GM23338 (cell line): ENCODE data around the gene RSPO3. TPM values are rescaled to one million over a fixed set of nuclear protein-coding genes. Genes with fewer than 3 reads are reported as not detected.

ENCODE experiments used
- ATAC-seq: fragments of 200-7000 bp; cut with Tn5 transposase; 3 replicates; pipeline ENCODE4 v1.9.1; 2020
- DNase-seq: peaks from one replicate; pipeline ENCODE4 v3.0.0-alpha.2; 2015; ENCODE audit warnings: low spot score
- H2AFZ ChIP-seq: fragments of 200-600 bp; sonication (generic); 2 replicates; pipeline ENCODE4 v1.8.0; 2016; ENCODE audit warnings: antibody characterized with exemption, mild to moderate bottlenecking, moderate library complexity
- H3F3A ChIP-seq: fragments of 200-600 bp; sonication (generic); replicated peaks from 2 replicates; pipeline ENCODE4 v1.8.0; 2017; ENCODE audit warnings: antibody characterized with exemption, mixed run types, low read depth
- H3K27ac ChIP-seq: fragments of 200-600 bp; sonication (generic); 2 replicates; pipeline ENCODE4 v1.6.1; 2016; ENCODE audit warnings: low read depth
- H3K27me3 ChIP-seq: fragments of 200-600 bp; sonication (generic); 2 replicates; pipeline ENCODE4 v1.8.0; 2016; ENCODE audit warnings: mild to moderate bottlenecking, mixed run types, moderate library complexity; ENCODE audit not compliant: insufficient read depth
- H3K36me3 ChIP-seq: fragments of 200-600 bp; sonication (generic); 2 replicates; pipeline ENCODE4 v1.8.0; 2016; ENCODE audit warnings: mild to moderate bottlenecking; ENCODE audit not compliant: insufficient read depth
- H3K4me1 ChIP-seq: fragments of 200-600 bp; sonication (generic); 2 replicates; pipeline ENCODE4 v1.8.0; 2016; ENCODE audit warnings: mild to moderate bottlenecking, moderate library complexity; ENCODE audit not compliant: insufficient read depth
- H3K4me2 ChIP-seq: fragments of 200-600 bp; sonication (generic); 2 replicates; pipeline ENCODE4 v1.7.1; 2017; ENCODE audit warnings: mixed run types
- H3K4me3 ChIP-seq: fragments of 200-600 bp; sonication (generic); 2 replicates; pipeline ENCODE4 v1.6.1; 2016; ENCODE audit warnings: mixed run types
- H3K79me2 ChIP-seq: fragments of 200-600 bp; sonication (generic); replicated peaks from 2 replicates; pipeline ENCODE4 v1.8.0; 2017; ENCODE audit warnings: mild to moderate bottlenecking; ENCODE audit not compliant: insufficient read depth
- H3K9me2 ChIP-seq: fragments of 200-600 bp; sonication (generic); 2 replicates; pipeline ENCODE4 v1.8.0; 2017; ENCODE audit not compliant: insufficient read depth
- H4K20me1 ChIP-seq: fragments of 200-600 bp; sonication (generic); replicated peaks from 2 replicates; pipeline ENCODE4 v1.8.0; 2017; ENCODE audit warnings: mild to moderate bottlenecking; ENCODE audit not compliant: insufficient read depth
- H3K27ac Mint-ChIP-seq: 2 replicates; pipeline ENCODE4 v1.8.0; 2020; ENCODE audit warnings: inconsistent platforms, mild to moderate bottlenecking, moderate library complexity, mixed read lengths
- H3K27me3 Mint-ChIP-seq: 3 replicates; pipeline ENCODE4 v1.8.0; 2022; ENCODE audit warnings: low read depth, mild to moderate bottlenecking, moderate library complexity, mixed read lengths, inconsistent platforms; ENCODE audit not compliant: insufficient read depth, poor library complexity
- H3K36me3 Mint-ChIP-seq: 3 replicates; pipeline ENCODE4 v1.8.0; 2021; ENCODE audit warnings: low read depth, mild to moderate bottlenecking, inconsistent platforms, moderate library complexity, mixed read lengths
- H3K4me1 Mint-ChIP-seq: 3 replicates; pipeline ENCODE4 v1.8.0; 2020; ENCODE audit warnings: mild to moderate bottlenecking, inconsistent platforms, mixed read lengths
- H3K4me3 Mint-ChIP-seq: 3 replicates; pipeline ENCODE4 v1.8.0; 2021; ENCODE audit warnings: moderate library complexity, mild to moderate bottlenecking, inconsistent platforms, mixed read lengths
- H3K9me3 Mint-ChIP-seq: 3 replicates; pipeline ENCODE4 v1.8.0; 2020; ENCODE audit warnings: moderate library complexity, mild to moderate bottlenecking, inconsistent platforms, mixed read lengths
- CREB1 ChIP-seq: fragments of 250-450 bp; sonication (Bioruptor Pico); IDR thresholded peaks from 2 replicates; pipeline ENCODE4 v1.5.0; 2020; ENCODE audit warnings: low read depth, mild to moderate bottlenecking, moderate library complexity
- EZH2 ChIP-seq: fragments of 200-600 bp; sonication (generic); IDR thresholded peaks from one replicate; pipeline ENCODE4 v1.8.0; 2017; ENCODE audit warnings: antibody characterized with exemption, mild to moderate bottlenecking, low read depth; ENCODE audit not compliant: unreplicated experiment
- POLR2AphosphoS5 ChIP-seq: IDR thresholded peaks from 2 replicates; pipeline ENCODE4 v1.6.1; 2016; ENCODE audit warnings: antibody characterized with exemption, low read depth
- REST ChIP-seq: IDR thresholded peaks from one replicate; pipeline ENCODE4 v1.6.1; 2018; ENCODE audit warnings: antibody characterized with exemption; ENCODE audit not compliant: unreplicated experiment
- ZNF114 ChIP-seq: fragments of 250-450 bp; sonication (Bioruptor Pico); IDR thresholded peaks from 2 replicates; pipeline ENCODE4 v1.5.0; 2020; ENCODE audit warnings: mild to moderate bottlenecking, moderate library complexity
- ZNF331 ChIP-seq: fragments of 250-450 bp; sonication (Bioruptor Pico); IDR thresholded peaks from 2 replicates; pipeline ENCODE4 v1.5.0; 2020; ENCODE audit warnings: low read depth, mild to moderate bottlenecking, moderate library complexity
- ZNF462 ChIP-seq: fragments of 250-450 bp; sonication (Bioruptor Pico); IDR thresholded peaks from 2 replicates; pipeline ENCODE4 v1.5.0; 2020; ENCODE audit warnings: mild to moderate bottlenecking, moderate library complexity
- polyA plus RNA-seq: library from polyadenylated mRNA; unstranded; fragments of >200 nt; fragmentation: Nextera tagmentation; extraction: Ambion mirVana; gene quantifications from 2 replicates; pipeline ENCODE4 v1.2.1, GENCODE V29; 2016
- total RNA-seq: library from RNA; depleted of rRNA; stranded (reverse); fragments of >200 nt; shearing (Covaris generic); gene quantifications from 2 replicates; pipeline ENCODE4 v1.2.3, GENCODE V29; 2014
- TF ChIP-seq, protein P1 (sequence below): IDR thresholded peaks from 2 replicates; pipeline ENCODE4 v1.6.1; 2016; ENCODE audit warnings: antibody characterized with exemption

The RSPO3 gene
- total and polyA plus RNA-seq, 2 experiments from 2014 or later: not detected

DNA sequence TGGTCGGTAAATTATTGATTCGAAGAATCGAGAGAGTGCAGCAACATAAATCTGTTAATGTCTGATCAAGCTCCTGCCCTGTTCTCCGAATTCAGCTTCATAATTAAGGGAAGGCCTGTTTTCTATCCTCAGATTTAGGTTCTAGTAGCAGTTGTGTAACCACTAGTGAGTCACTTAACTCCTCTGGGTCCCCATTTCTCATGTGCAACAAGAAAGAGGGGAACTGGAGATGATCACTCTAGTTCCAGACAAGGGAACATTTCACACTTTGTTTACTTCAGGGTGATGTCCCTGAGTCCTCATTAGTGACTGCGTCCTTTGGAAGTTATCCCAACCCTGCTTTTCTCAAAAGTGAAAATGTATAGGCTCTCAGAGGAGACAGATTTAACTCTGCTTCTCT is 80.1 kb downstream of the RSPO3 start (continued):
- TF ChIP-seq, protein P1, sequence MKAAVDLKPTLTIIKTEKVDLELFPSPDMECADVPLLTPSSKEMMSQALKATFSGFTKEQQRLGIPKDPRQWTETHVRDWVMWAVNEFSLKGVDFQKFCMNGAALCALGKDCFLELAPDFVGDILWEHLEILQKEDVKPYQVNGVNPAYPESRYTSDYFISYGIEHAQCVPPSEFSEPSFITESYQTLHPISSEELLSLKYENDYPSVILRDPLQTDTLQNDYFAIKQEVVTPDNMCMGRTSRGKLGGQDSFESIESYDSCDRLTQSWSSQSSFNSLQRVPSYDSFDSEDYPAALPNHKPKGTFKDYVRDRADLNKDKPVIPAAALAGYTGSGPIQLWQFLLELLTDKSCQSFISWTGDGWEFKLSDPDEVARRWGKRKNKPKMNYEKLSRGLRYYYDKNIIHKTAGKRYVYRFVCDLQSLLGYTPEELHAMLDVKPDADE: no peak
- no peak for TF ChIP-seq CREB1 (CRISPR knock-in tag)
- no peak for TF ChIP-seq EZH2
- no peak for TF ChIP-seq ZNF331 (CRISPR knock-in tag)

DNA sequence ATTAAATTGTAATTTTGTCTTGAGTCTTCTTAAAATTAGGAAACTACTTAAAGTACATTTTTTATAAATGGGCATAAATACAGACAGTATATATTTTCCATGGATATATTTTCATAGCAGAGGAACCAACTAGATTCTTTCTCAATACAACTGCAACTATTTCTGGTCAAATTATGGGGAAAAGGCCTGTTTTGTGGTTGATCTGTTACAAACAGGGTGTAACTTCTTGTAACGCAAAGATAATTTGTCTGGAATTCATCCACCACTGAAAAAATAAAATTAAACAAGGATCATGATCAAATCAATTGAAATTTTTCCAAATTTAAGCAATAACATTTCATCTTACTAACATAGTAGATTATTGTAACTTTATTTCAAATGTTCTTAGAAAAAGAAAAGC is 81.0 kb downstream of the RSPO3 start:
- TF ChIP-seq ZNF114: no peak
- TF ChIP-seq CREB1 (CRISPR knock-in tag): no peak
- no peak for TF ChIP-seq POLR2AphosphoS5
- no peak for TF ChIP-seq ZNF462 (CRISPR knock-in tag)
- TF ChIP-seq, protein P1: no peak
- TF ChIP-seq REST: no peak
- no peak for TF ChIP-seq EZH2
- H3K4me1 Mint-ChIP-seq: no peaks in the 10 kb centered on the region
- DNase-seq (no peak), ATAC-seq (no peak)
- Histone ChIP-seq H3K4me1 (no peaks in the 10 kb centered on the region), H2AFZ (no peak overlapping the region), H3K79me2 (no peaks in the 10 kb centered on the region), H3K36me3 (no peaks in the 10 kb centered on the region), H4K20me1 (no peaks in the 10 kb centered on the region), H3K4me3 (no peak overlapping the region), H3K4me2 (no peak overlapping the region), H3K27ac (no peak overlapping the region), H3K9me2 (no peaks in the 10 kb centered on the region), H3K27me3 (no peaks in the 10 kb centered on the region), H3F3A (no peaks in the 10 kb centered on the region)
- no peak overlapping the region for H3K4me3 Mint-ChIP-seq
- no peak overlapping the region for H3K27ac Mint-ChIP-seq
- no peaks in the 10 kb centered on the region for H3K27me3 Mint-ChIP-seq
- H3K36me3 Mint-ChIP-seq: no peaks in the 10 kb centered on the region
- no peaks in the 10 kb centered on the region for H3K9me3 Mint-ChIP-seq
